ENCODE measurements around the gene TREML4. TPM values are rescaled to one million over a fixed set of nuclear protein-coding genes. Genes with fewer than 3 reads are reported as not detected.
"Not testable (repeated sequence)": the region's sequence is repeated elsewhere in the genome, so short reads cannot be mapped to it uniquely, and the experiment has no call there.

Gene TREML4
- total RNA-seq, 4 donors from 2014 or later: not detected

DNA sequence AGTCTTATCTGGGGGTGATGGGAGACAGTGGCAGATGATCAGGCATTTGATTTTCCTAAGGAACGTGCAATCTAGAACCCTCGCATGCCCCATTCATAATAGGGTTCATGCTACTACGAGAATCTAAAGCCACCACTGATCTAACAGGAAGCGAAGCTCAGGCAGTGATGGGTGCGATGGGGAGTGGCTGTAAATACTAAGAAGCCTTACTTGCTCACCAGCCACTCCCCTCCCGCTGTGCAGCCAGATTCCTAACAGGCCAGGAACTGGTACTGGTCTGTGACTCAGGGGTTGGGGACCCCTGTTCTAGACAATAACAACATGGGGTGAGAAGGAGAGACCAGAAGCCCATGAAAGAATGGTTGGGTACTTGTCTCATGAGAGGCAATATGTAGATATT lies 4.5 kb downstream of the TREML4 start:
- no peak for ATAC-seq (ENCODE audit: low FRiP score)
- TF ChIP-seq, protein P1, sequence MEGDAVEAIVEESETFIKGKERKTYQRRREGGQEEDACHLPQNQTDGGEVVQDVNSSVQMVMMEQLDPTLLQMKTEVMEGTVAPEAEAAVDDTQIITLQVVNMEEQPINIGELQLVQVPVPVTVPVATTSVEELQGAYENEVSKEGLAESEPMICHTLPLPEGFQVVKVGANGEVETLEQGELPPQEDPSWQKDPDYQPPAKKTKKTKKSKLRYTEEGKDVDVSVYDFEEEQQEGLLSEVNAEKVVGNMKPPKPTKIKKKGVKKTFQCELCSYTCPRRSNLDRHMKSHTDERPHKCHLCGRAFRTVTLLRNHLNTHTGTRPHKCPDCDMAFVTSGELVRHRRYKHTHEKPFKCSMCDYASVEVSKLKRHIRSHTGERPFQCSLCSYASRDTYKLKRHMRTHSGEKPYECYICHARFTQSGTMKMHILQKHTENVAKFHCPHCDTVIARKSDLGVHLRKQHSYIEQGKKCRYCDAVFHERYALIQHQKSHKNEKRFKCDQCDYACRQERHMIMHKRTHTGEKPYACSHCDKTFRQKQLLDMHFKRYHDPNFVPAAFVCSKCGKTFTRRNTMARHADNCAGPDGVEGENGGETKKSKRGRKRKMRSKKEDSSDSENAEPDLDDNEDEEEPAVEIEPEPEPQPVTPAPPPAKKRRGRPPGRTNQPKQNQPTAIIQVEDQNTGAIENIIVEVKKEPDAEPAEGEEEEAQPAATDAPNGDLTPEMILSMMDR (IDR thresholded peaks at IDR 0.05): no peak
- DNase-seq (ENCODE audit: low spot score): no peak

DNA sequence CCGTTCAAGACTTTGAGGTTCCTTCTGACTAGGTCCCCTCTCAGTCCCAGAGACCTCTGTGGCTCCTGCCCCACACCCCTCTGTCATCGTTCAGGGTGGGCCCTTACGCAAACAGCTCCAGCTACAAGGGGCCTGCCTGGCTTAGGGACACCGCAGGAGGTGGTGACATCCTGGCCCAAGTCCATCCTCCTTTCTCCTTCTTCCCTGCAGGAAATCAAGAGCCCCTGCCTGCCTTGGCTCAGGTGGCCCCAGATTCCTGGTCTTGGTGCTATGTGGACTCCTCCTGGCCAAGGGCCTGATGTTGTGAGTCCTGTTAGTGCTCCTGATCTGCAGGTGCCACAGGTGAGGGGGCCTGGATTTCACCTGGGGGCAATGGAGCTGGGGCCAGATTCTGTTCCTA lies 8.1 kb downstream of the TREML4 start:
- DNase-seq (ENCODE audit: low spot score): no peak
- ATAC-seq (ENCODE audit: low FRiP score): no peak
- TF ChIP-seq, protein P1 (IDR thresholded peaks at IDR 0.05): no peak

DNA sequence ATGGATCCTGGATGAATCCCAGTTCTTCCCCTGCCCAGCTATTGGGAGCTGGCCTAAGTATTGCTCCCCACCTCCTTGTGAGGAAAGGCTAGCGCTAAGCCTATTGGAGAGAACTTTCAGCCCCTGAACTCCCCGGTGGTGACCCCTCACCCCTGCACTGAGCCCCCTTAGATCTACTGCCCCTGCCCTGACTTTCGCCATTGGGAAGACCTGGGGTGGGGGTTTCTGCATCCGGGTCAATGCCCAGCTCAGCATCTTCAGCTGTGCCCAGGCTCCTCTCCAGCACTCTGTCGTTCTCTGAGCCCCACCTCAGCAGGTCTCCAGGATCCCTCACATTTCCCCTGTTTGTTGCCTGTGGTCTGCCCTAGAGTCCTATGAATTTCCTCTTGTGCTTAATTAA lies 9.0 kb downstream of the TREML4 start:
- TF ChIP-seq, protein P1 (IDR thresholded peaks at IDR 0.05): no peak
- ATAC-seq (ENCODE audit: low FRiP score): no peak
- DNase-seq (ENCODE audit: low spot score): no peak

DNA sequence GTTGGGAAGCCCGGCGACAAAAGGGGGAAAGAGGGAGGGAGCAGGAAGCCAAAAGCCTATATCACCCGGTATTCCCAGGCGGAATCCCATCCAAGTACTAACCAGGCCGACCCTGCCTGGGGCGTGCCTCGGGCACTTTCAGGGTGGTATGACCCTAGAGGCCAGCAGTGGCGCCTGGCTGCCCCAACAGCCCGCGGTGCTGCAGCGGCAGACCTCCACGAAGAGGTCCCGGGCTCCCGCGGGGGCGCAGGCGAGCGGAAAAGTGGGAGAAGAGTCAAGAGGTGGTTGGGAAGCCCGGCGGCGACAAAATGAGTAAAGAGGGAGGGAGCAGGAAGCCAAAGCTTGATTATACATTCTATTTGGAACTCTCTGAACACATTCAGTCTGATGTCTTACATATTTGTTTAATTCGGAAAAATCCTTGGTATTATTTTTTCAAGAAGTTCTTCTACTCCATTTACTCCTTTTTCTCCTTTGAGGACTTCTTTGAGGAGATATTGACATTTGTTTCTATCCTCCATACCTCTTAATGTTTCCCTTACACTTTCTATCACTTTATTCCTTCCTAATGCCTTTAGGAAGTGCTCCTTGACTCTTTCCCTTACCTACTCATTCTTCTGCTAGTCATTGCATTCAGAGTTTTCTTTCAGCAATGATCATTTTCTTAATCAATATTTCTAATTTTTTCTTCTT lies 11.5 kb downstream of the TREML4 start:
- TF ChIP-seq, protein P1 (IDR thresholded peaks at IDR 0.05): no peak
- ATAC-seq (ENCODE audit: low FRiP score) (no peak), DNase-seq (ENCODE audit: low spot score) (no peak)

DNA sequence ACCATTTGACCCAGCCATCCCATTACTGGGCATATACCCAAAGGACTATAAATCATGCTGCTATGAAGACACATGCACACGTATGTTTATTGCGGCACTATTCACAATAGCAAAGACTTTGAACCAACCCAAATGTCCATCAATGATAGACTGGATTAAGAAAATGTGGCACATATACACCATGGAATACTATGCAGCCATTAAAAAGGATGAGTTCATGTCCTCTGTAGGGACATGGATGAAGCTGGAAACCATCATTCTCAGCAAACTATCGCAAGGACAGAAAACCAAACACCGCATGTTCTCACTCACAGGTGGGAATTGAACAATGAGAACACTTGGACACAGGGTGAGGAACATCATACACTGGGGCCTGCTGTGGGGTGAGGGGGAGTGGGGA lies 18.4 kb downstream of the TREML4 start:
- ATAC-seq (ENCODE audit: low FRiP score); DNase-seq (ENCODE audit: low spot score): not testable (repeated sequence)

DNA sequence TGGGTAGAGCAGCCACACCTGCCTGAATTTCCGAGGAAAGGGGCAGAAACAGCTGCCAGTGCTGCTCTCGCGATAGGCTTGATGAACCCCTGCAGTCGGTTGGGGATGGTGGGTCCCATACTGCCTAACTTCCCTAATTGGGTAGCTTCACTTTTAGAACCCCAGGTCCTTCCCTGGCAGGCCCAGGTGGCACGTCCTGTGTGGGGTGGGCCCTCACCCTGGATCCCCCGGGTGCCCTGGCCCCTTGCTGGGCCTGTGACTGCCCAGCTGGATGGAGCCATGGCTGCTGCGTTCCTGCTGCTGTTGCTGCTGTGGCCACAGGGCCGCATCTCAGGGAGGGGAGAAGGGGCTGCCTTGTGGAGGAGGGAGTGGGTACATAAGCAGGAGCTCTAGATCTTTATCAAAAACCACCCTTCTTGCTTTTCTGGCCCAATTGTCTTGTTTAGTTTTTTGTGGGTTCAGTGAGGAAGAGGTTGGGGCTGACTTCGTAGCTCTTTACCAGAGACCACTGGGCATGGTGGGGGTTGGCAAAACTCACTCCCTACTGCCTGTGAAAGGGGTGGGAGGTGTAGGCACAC lies 19.2 kb downstream of the TREML4 start:
- TF ChIP-seq, protein P1 (IDR thresholded peaks at IDR 0.05): no peak
- DNase-seq (ENCODE audit: low spot score) (no peak), ATAC-seq (ENCODE audit: low FRiP score) (no peak)

DNA sequence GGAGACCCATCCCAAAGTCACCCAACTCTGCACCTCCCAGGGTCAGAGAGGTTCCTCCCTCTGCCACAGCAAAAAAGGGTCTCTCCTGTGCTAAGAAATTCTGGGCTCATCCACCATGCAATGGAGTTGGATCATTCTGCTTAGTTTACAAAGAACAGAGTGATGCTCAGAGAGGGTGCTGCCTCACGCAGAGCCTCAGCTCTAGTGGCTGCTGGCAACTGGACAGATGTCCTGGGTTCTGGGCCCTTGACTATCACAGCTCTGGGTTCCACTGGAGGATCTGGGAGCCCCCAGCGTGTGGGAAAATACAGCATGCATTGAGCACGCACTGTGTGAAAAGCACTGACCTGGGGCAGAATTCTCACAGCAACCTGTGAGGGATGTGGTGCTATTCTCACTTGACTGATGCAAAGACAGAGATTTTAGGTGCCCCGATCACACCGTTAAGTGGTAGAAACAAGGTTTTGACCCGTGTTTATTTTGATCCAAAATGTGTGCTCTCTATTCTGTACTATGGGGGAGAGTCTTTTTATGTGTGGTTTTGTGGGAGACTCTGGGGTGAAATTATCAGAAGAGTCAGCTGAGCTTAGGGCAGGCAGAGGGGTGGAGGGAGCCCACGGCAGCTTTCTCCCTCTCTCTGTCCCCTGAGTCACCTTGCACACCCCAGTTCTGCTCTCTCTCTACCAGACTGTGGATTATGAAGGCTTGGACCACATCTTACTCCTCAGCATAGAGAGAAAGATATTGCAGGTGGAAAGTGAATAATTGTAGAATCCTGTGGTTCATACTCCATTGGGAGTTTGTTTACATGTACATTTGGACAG lies 19.9 kb downstream of the TREML4 start:
- TF ChIP-seq, protein P1 (IDR thresholded peaks at IDR 0.05): no peak
- no peak for ATAC-seq (ENCODE audit: low FRiP score)
- DNase-seq (ENCODE audit: low spot score): no peak
